OCI-LY7 (cell line): ENCODE data around the gene EI24.

Experiments used
- EZH2phosphoT487 ChIP-seq: fragments of 200-600 bp; sonication (generic); IDR thresholded peaks from 2 replicates; pipeline ENCODE4 v1.6.1; 2018; ENCODE audit warnings: low read depth, borderline replicate concordance, mild to moderate bottlenecking, mixed run types, antibody characterized with exemption, low read length, moderate library complexity, mixed read lengths
- TF ChIP-seq, protein P1 (sequence below): fragments of 200-600 bp; sonication (generic); conservative IDR thresholded peaks from 2 replicates; pipeline ENCODE4 v1.5.1; 2014; ENCODE audit warnings: mild to moderate bottlenecking, antibody characterized with exemption, low read length, moderate library complexity, mixed read lengths

DNA sequence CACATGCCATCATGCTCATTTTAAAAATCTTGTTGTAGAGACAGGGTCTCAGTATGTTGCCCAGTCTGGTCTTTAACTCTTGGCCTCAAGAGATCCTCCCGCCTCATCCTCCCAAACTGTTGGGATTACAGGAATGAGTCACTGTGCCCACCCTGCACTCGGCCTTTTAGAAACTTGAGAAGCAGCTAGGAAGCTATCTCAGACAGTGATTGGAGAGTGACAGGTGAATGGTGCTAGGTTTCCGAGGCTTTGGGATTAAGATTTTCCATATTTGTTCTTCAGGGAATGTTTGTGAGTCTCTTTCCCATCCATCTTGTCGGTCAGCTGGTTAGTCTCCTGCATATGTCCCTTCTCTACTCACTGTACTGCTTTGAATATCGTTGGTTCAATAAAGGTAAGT, 10.5 kb downstream of the EI24 start:
- TF ChIP-seq, protein P1, sequence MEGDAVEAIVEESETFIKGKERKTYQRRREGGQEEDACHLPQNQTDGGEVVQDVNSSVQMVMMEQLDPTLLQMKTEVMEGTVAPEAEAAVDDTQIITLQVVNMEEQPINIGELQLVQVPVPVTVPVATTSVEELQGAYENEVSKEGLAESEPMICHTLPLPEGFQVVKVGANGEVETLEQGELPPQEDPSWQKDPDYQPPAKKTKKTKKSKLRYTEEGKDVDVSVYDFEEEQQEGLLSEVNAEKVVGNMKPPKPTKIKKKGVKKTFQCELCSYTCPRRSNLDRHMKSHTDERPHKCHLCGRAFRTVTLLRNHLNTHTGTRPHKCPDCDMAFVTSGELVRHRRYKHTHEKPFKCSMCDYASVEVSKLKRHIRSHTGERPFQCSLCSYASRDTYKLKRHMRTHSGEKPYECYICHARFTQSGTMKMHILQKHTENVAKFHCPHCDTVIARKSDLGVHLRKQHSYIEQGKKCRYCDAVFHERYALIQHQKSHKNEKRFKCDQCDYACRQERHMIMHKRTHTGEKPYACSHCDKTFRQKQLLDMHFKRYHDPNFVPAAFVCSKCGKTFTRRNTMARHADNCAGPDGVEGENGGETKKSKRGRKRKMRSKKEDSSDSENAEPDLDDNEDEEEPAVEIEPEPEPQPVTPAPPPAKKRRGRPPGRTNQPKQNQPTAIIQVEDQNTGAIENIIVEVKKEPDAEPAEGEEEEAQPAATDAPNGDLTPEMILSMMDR: no peak
- TF ChIP-seq EZH2phosphoT487: no peak
